ENCODE measurements around the gene ITIH5. TPM values are rescaled to one million over a fixed set of nuclear protein-coding genes. Genes with fewer than 3 reads are reported as not detected.

The ITIH5 gene
- total and polyA plus RNA-seq, 5 experiments from 2014 or later: not detected

DNA sequence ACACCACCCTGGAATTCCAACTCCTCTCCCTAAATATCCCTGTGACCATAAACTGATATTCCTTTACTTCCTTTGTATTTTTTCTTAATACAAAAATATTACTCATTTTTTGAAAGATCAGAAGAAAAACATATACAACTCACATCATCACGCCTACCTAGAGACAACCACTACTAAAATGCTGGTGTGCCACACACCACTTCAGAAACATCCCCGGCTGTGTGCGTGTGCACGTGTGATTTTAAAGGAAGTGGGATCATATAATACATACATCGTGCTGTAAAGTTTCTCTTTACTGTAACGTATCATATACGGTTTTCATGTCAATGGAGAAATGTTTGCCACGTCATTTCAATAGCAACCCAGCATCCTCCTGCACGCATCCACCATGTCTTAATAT is 76.5 kb downstream of the ITIH5 start:
- Mint-ChIP-seq H3K4me3 (no peak overlapping the region), H3K27ac (no peak overlapping the region), H3K27me3 (peaks cover 0 to 3% (median 1%) of the 10 kb centered on the region in 5 donors), H3K9me3 (no peaks in the 10 kb centered on the region), H3K36me3 (no peaks in the 10 kb centered on the region), H3K4me1 (peaks cover 6 to 16% (median 12%) of the 10 kb centered on the region in 4 donors)
- ATAC-seq (no peak), DNase-seq (no peak)
- POLR2A ChIA-PET: interaction anchor here (0.6 kb wide), 1 partner anchor 179 kb away, joined by 3 read pairs; no protein-coding TSS in a partner anchor

DNA sequence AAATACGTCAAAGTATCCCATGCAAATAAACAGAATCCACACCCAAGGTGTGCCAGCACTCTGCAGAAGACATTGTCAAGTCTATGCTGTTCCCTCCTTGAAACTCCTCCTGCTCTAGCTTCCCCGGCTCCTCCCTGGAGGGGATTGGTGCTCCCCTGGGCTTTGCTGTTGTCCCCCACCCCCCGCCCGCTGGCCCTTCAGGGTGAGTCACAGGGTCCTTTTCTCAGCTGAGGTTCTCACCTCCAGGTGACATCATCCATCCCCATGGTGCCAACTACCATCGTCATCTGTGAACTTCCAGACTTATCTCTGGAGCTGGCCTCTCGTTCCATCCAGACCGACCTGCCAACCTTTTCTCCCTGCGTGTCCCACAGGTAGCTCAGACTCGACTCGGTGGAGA is 77.0 kb downstream of the ITIH5 start:
- Mint-ChIP-seq H3K27ac (peak overlapping the region in 1 of 10 donors; percentile 54), H3K27me3 (peaks cover 0 to 1% (median 1%) of the 10 kb centered on the region in 5 donors), H3K9me3 (no peaks in the 10 kb centered on the region), H3K36me3 (no peaks in the 10 kb centered on the region), H3K4me3 (no peak overlapping the region), H3K4me1 (peaks cover 9 to 21% (median 15%) of the 10 kb centered on the region in 4 donors)
- ATAC-seq (no peak), DNase-seq (no peak)
- POLR2A ChIA-PET: interaction anchor here (0.6 kb wide), 1 partner anchor 178 kb away, joined by 3 read pairs; no protein-coding TSS in a partner anchor

DNA sequence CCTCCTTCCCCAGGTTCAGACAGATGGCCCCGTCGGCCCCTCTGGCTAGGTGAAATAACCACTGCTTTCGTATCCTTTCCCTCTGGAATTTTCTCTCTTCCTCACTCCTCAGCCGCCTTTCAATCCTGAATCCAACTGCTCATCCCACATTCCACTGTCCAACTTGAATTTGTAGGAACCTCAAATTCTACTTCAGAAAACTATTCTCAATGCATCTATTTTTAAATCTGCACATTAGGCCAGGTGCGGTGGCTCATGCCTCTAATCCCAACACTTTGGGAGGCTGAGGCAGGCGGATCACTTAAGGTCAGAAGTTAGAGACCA is 78.9 kb downstream of the ITIH5 start:
- peaks cover 9 to 22% (median 17%) of the 10 kb centered on the region in 4 donors for H3K4me1 Mint-ChIP-seq
- H3K4me3 Mint-ChIP-seq: no peak overlapping the region
- POLR2A ChIA-PET: no interaction called here
- no peak for DNase-seq
- H3K27ac Mint-ChIP-seq: no peak overlapping the region
- H3K36me3 Mint-ChIP-seq: no peaks in the 10 kb centered on the region
- no peaks in the 10 kb centered on the region for H3K9me3 Mint-ChIP-seq
- H3K27me3 Mint-ChIP-seq: peaks cover 0 to 1% (median 0%) of the 10 kb centered on the region in 5 donors
- no peak for ATAC-seq

DNA sequence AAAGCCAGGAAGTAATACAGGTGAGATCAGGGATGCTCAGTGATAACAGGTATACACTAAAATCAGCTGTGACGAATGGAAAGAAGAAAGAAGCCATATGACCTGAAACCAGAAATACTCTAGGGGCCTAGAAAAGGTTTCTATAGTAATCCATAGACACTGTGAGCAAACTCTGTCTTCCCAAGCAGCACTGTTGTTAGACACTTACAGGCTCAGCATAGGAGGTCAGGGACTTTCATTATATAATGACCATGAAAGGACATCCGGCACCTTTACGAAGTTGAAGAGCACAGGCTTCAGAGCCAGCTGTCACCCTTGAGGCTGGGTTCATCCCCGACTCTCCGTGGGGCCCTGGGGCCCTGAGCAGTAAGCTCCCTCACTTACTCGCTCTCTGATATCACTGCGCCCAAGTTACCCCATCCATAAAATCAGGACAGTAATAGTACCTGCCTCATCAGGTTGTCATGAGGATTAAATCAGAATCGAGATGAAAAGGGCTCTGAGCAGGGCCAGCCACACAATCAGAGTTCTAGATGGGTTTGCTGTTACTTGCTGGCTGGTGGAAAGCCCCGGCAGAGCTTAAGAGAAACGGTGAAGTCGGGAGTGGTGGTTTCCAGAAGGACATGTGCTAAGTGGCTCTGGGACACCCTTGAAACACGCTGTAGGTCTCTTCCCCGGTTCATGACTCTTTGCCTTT is 79.5 kb downstream of the ITIH5 start:
- DNase-seq (no peak), ATAC-seq (no peak)
- POLR2A ChIA-PET: no interaction called here
- Mint-ChIP-seq H3K36me3 (no peaks in the 10 kb centered on the region), H3K27ac (no peak overlapping the region), H3K27me3 (peaks cover 0 to 1% (median 0%) of the 10 kb centered on the region in 5 donors), H3K9me3 (no peaks in the 10 kb centered on the region), H3K4me1 (peaks cover 9 to 22% (median 16%) of the 10 kb centered on the region in 4 donors), H3K4me3 (no peak overlapping the region)

- DNase-seq: peak in 3 of 10 donors; percentile 4 to 25 (median 25)
- H3K4me3 Mint-ChIP-seq: no peak overlapping the region
- POLR2A ChIA-PET: interaction anchor here (1.1 kb wide), 1 partner anchor 9 kb away, joined by 3 read pairs; no protein-coding TSS in a partner anchor
- H3K9me3 Mint-ChIP-seq: no peaks in the 10 kb centered on the region
- H3K27me3 Mint-ChIP-seq: peaks cover 0 to 1% (median 0%) of the 10 kb centered on the region in 5 donors
- H3K27ac Mint-ChIP-seq: peak overlapping the region in 2 of 10 donors; percentile 5 to 46
- H3K36me3 Mint-ChIP-seq: no peaks in the 10 kb centered on the region
- H3K4me1 Mint-ChIP-seq: peaks cover 4 to 11% (median 8%) of the 10 kb centered on the region in 4 donors
- ATAC-seq: peak in 1 of 2 donors; percentile 57
Observed at GRCh38 chr10:7585228-7585627, 81.5 kb downstream of the ITIH5 start.

DNA sequence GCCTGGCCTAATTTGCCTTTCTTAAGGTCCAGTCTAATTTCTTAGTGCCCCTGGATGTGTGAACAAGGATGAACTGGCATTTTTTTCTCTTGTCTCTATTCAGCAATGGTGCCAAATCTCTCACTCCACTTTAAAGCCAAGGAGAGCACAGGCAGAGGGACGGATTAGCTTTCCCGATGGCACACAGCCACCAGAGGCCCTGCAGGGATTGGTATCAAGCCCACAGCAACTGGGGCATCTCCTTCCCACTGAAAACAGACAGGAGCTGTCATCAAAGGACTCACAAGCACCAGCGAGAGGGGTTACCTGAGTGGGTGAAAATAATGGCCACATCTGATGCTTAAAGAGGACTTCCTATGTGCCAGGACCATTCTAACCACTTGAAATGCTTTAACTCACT is 83.1 kb downstream of the ITIH5 start:
- H3K9me3 Mint-ChIP-seq: no peaks in the 10 kb centered on the region
- H3K36me3 Mint-ChIP-seq: no peaks in the 10 kb centered on the region
- no peak overlapping the region for H3K27ac Mint-ChIP-seq
- H3K4me3 Mint-ChIP-seq: no peak overlapping the region
- DNase-seq: no peak
- no peaks in the 10 kb centered on the region for H3K27me3 Mint-ChIP-seq
- POLR2A ChIA-PET: no interaction called here
- no peak for ATAC-seq
- H3K4me1 Mint-ChIP-seq: peaks cover 4 to 11% (median 8%) of the 10 kb centered on the region in 4 donors

GRCh38 chr10:7580520-7580919 is 86.2 kb downstream of the ITIH5 start:
- H3K27ac Mint-ChIP-seq: no peak overlapping the region

GRCh38 chr10:7579681-7580080 is 87.1 kb downstream of the ITIH5 start:
- ATAC-seq (no peak), DNase-seq (no peak)
- POLR2A ChIA-PET: no interaction called here
- H3K27me3 Mint-ChIP-seq: peaks cover 0 to 4% (median 0%) of the 10 kb centered on the region in 5 donors
- H3K27ac Mint-ChIP-seq: no peak overlapping the region
- no peak overlapping the region for H3K4me3 Mint-ChIP-seq
- no peaks in the 10 kb centered on the region for H3K36me3 Mint-ChIP-seq
- H3K4me1 Mint-ChIP-seq: peaks cover 0 to 2% (median 1%) of the 10 kb centered on the region in 4 donors
- no peaks in the 10 kb centered on the region for H3K9me3 Mint-ChIP-seq

More at GRCh38 chr10:7580520-7580919, 86.2 kb downstream of the ITIH5 start:
- H3K36me3 Mint-ChIP-seq: no peaks in the 10 kb centered on the region
- no peaks in the 10 kb centered on the region for H3K9me3 Mint-ChIP-seq
- peaks cover 0 to 4% (median 0%) of the 10 kb centered on the region in 5 donors for H3K27me3 Mint-ChIP-seq
- H3K4me3 Mint-ChIP-seq: no peak overlapping the region
- no peak for ATAC-seq
- DNase-seq: no peak
- peaks cover 4 to 10% (median 8%) of the 10 kb centered on the region in 4 donors for H3K4me1 Mint-ChIP-seq
- POLR2A ChIA-PET: no interaction called here

- DNase-seq (no peak), ATAC-seq (no peak)
- no peak overlapping the region for H3K4me3 Mint-ChIP-seq
- H3K27me3 Mint-ChIP-seq: peaks cover 0 to 4% (median 2%) of the 10 kb centered on the region in 5 donors
- POLR2A ChIA-PET: no interaction called here
- no peaks in the 10 kb centered on the region for H3K4me1 Mint-ChIP-seq
- no peak overlapping the region for H3K27ac Mint-ChIP-seq
- H3K36me3 Mint-ChIP-seq: no peaks in the 10 kb centered on the region
- no peaks in the 10 kb centered on the region for H3K9me3 Mint-ChIP-seq
Observed at GRCh38 chr10:7577579-7577978, 89.2 kb downstream of the ITIH5 start.

DNA sequence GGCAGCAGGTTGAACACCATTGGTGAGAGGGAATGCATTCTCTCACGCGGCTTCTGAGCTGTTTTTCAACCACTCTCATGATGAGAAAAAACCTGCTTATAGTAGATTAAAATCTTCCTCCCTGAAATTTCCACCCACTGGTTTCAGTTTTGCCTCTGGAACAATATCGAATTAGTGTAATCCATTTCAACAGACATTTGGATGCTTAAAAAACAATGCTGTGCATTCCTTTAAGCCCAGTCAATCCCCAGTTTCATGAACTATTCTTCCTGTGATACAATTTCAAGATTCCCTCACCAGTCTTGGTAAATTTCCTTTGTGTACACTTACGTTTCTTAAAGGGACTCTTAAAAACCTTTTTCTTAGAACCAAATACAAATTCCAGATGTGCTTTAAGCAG is 89.6 kb downstream of the ITIH5 start:
- Mint-ChIP-seq H3K27me3 (peaks cover 0 to 4% (median 2%) of the 10 kb centered on the region in 5 donors), H3K4me3 (no peak overlapping the region), H3K36me3 (no peaks in the 10 kb centered on the region), H3K9me3 (no peaks in the 10 kb centered on the region), H3K4me1 (no peaks in the 10 kb centered on the region), H3K27ac (no peak overlapping the region)
- ATAC-seq: no peak
- POLR2A ChIA-PET: interaction anchor here (1.2 kb wide), 1 partner anchor 8 kb away, joined by 3 read pairs; no protein-coding TSS in a partner anchor
- DNase-seq: no peak

- no peak for ATAC-seq
- no peak overlapping the region for H3K4me3 Mint-ChIP-seq
- no peak for DNase-seq
- H3K4me1 Mint-ChIP-seq: peaks cover 0 to 2% (median 0%) of the 10 kb centered on the region in 4 donors
- no peak overlapping the region for H3K27ac Mint-ChIP-seq
- POLR2A ChIA-PET: interaction anchor here (1.2 kb wide), 1 partner anchor 9 kb away, joined by 3 read pairs; no protein-coding TSS in a partner anchor
- H3K9me3 Mint-ChIP-seq: no peaks in the 10 kb centered on the region
- H3K36me3 Mint-ChIP-seq: no peaks in the 10 kb centered on the region
- peaks cover 0 to 6% (median 4%) of the 10 kb centered on the region in 5 donors for H3K27me3 Mint-ChIP-seq
Observed at GRCh38 chr10:7576340-7576739, 90.4 kb downstream of the ITIH5 start.

DNA sequence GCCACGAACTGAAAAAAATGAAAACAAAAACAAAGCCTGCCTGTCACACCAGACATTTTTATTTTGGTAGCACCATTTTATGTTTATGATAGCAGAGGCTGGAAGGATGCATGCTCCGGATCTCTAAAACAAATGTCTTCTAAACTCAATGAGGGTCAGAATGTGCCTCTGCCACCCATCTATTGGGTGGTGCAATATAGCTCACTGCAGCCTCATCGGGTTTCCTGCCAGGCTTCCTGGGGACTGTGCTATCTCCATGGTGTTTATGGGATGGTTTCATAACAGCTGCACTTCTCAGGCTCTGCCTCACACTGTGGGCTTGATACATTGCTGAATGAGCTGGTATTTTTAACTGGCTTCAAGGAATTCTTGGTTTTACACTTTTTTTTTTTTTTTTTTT is 94.4 kb downstream of the ITIH5 start:
- H3K36me3 Mint-ChIP-seq: no peaks in the 10 kb centered on the region
- ATAC-seq (no peak), DNase-seq (no peak)
- no peak overlapping the region for H3K27ac Mint-ChIP-seq
- H3K4me3 Mint-ChIP-seq: no peak overlapping the region
- peaks cover 0 to 6% (median 2%) of the 10 kb centered on the region in 5 donors for H3K27me3 Mint-ChIP-seq
- POLR2A ChIA-PET: no interaction called here
- peaks cover 0 to 2% (median 0%) of the 10 kb centered on the region in 4 donors for H3K4me1 Mint-ChIP-seq
- H3K9me3 Mint-ChIP-seq: no peaks in the 10 kb centered on the region

DNA sequence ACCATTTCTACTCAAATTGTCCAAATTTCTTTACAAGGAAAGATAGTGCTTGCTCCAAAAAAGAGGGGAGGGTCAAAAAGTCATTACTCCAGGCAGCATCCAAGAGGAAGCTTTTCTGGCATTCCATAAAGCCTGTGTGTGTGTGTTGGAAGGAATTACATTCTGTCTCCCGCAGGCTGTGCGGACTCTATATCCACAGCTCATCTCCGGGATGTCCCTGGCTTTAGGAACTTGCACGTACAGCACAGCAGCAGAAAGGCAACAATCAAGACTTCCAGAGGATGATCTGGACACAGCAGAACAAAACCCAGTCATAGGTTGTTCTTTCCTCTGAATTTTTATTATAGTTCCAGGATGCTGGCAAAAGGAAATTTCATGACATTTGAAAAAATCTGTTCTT is 94.8 kb downstream of the ITIH5 start:
- peaks cover 0 to 2% (median 0%) of the 10 kb centered on the region in 4 donors for H3K4me1 Mint-ChIP-seq
- POLR2A ChIA-PET: no interaction called here
- DNase-seq: no peak
- no peak overlapping the region for H3K27ac Mint-ChIP-seq
- H3K36me3 Mint-ChIP-seq: no peaks in the 10 kb centered on the region
- ATAC-seq: no peak
- H3K9me3 Mint-ChIP-seq: no peaks in the 10 kb centered on the region
- H3K4me3 Mint-ChIP-seq: no peak overlapping the region
- peaks cover 0 to 6% (median 2%) of the 10 kb centered on the region in 5 donors for H3K27me3 Mint-ChIP-seq
